K562 (cell line): ENCODE measurements around the gene GBF1. TPM values are rescaled to one million over a fixed set of nuclear protein-coding genes. Genes with fewer than 3 reads are reported as not detected.

Experiments
- ATAC-seq: fragments of 200-7000 bp; cut with Tn5 transposase; 3 replicates; pipeline ENCODE4 v1.9.1; 2020; ENCODE audit warnings: moderate library complexity
- BruUV-seq: library from RNA; stranded (reverse); fragments of 400-500 nt; replicated peaks from 2 replicates; lab custom pipeline; 2021; lab: Mats Ljungman, UMichigan
- CTCF ChIA-PET: fragments of 300-600 bp; formaldehyde crosslinking; extraction: SDS; loops from one replicate; lab custom pipeline; 2021; ENCODE audit warnings: low intra/inter-chr PET ratio; lab: Yijun Ruan, JAX
- POLR2A ChIA-PET: fragments of 300-600, 350-650 bp; sonication (Branson Sonifier 250); formaldehyde crosslinking; extraction: SDS; loops from one replicate; lab custom pipeline; 2021; ENCODE audit warnings: antibody characterized with exemption, inconsistent platforms; lab: Yijun Ruan, JAX
- DNase-seq, 4 experiments: peaks; one replicate each; pipeline versions ENCODE4 v3.0.0 to v3.0.0-alpha.2; 2011 to 2018; ENCODE audit warnings: low spot score in 3 of 4, mixed read lengths in 3 of 4; ENCODE audit errors: extremely low read depth in 1 of 4
- FAIRE-seq: peaks from 2 replicates; lab custom pipeline; 2011; peaks lifted over from hg19 to GRCh38; lab: Jason Lieb, UNC
- H2AFZ ChIP-seq: 2 replicates; pipeline ENCODE4 v1.6.0; 2011; ENCODE audit warnings: low read depth, low read length, control low read depth, inconsistent platforms
- H3K27ac ChIP-seq: fragments of 200-600 bp; 3 replicates; pipeline ENCODE4 v1.8.0; 2011; ENCODE audit warnings: low read depth, mild to moderate bottlenecking, control low read depth, inconsistent platforms, low read length, moderate library complexity, mixed read lengths; ENCODE audit errors: extremely low read depth
- H3K27me3 ChIP-seq, 2 experiments: fragments of 300-600 bp in 1 of 2; 2 replicates in 1 of 2; 3 replicates in 1 of 2; pipeline versions ENCODE4 v1.6.0 to v1.8.0; 2011; ENCODE audit warnings: inconsistent platforms in 2 of 2, low read length in 2 of 2, mild to moderate bottlenecking in 1 of 2, mixed read lengths in 1 of 2, moderate library complexity in 1 of 2; ENCODE audit not compliant: control insufficient read depth in 2 of 2, insufficient read depth in 2 of 2
- H3K36me3 ChIP-seq: fragments of 300-600 bp; 3 replicates; pipeline ENCODE4 v1.8.0; 2011; ENCODE audit warnings: mild to moderate bottlenecking, low read length, inconsistent platforms; ENCODE audit not compliant: control insufficient read depth, insufficient read depth
- H3K4me1 ChIP-seq, 2 experiments: fragments of 200-600 bp in 1 of 2; replicated peaks in 1 of 2; 2 replicates in 1 of 2; 3 replicates in 1 of 2; pipeline versions ENCODE4 v1.5.1 to v1.8.0; 2011; ENCODE audit warnings: inconsistent platforms in 2 of 2, low read length in 2 of 2, mild to moderate bottlenecking in 1 of 2, mixed read lengths in 1 of 2, moderate library complexity in 1 of 2; ENCODE audit not compliant: control insufficient read depth in 2 of 2, insufficient read depth in 2 of 2
- H3K4me2 ChIP-seq: 2 replicates; pipeline ENCODE4 v1.6.1; 2011; ENCODE audit warnings: low read length, control low read depth, inconsistent platforms, mixed read lengths; ENCODE audit not compliant: insufficient read depth
- H3K4me3 ChIP-seq: fragments of 200-600 bp; sonication (generic), shearing (Covaris generic); 2 replicates; pipeline ENCODE4 v1.5.1; 2016; ENCODE audit warnings: control low read depth, inconsistent platforms
- H3K79me2 ChIP-seq: fragments of 200-600 bp; 3 replicates; pipeline ENCODE4 v1.8.0; 2011; ENCODE audit warnings: low read length, inconsistent platforms; ENCODE audit not compliant: control insufficient read depth, insufficient read depth
- H3K9ac ChIP-seq, 2 experiments: 2 replicates each; pipeline versions ENCODE4 v1.6.0 to v1.6.1; 2011; ENCODE audit warnings: low read depth in 2 of 2, low read length in 2 of 2, control low read depth in 1 of 2, inconsistent platforms in 1 of 2, mild to moderate bottlenecking in 1 of 2, mixed read lengths in 1 of 2; ENCODE audit not compliant: insufficient read depth in 1 of 2
- H3K9me1 ChIP-seq: one replicate; pipeline ENCODE4 v1.6.0; 2011; ENCODE audit warnings: inconsistent platforms, mild to moderate bottlenecking, low read length, moderate library complexity; ENCODE audit not compliant: control insufficient read depth, insufficient read depth
- H3K9me3 ChIP-seq: replicated peaks from 2 replicates; pipeline ENCODE4 v1.5.1; 2011; ENCODE audit warnings: low read depth, low read length, inconsistent platforms; ENCODE audit not compliant: control insufficient read depth, insufficient read depth
- H4K20me1 ChIP-seq: replicated peaks from 2 replicates; pipeline ENCODE4 v1.6.1; 2011; ENCODE audit warnings: low read length, inconsistent platforms, mixed read lengths; ENCODE audit not compliant: control insufficient read depth, insufficient read depth
- CBX8 ChIP-seq: fragments of 200-600 bp; sonication (generic); IDR thresholded peaks from 2 replicates; pipeline ENCODE4 v1.6.1; 2012; ENCODE audit warnings: borderline replicate concordance, mixed run types, low read depth, mild to moderate bottlenecking, moderate library complexity, mixed read lengths, low read length, control low read depth, inconsistent platforms; ENCODE audit not compliant: poor library complexity, severe bottlenecking; ENCODE audit errors: extremely low read depth
- ESRRA ChIP-seq: fragments of 450-650 bp; IDR thresholded peaks from 2 replicates; pipeline ENCODE4 v1.6.1; 2014; ENCODE audit warnings: low read depth, mild to moderate bottlenecking, moderate library complexity, borderline replicate concordance
- FOSL1 ChIP-seq: fragments of 200-800 bp; sonication (Bioruptor generic); conservative IDR thresholded peaks from 2 replicates; pipeline ENCODE4 v1.6.1; 2016; ENCODE audit warnings: missing genetic modification characterization, missing compliant biosample characterization
- HDAC2 ChIP-seq: fragments of 450-650 bp; IDR thresholded peaks from 2 replicates; pipeline ENCODE4 v1.6.1; 2016; ENCODE audit warnings: mild to moderate bottlenecking
- HMBOX1 ChIP-seq: sonication (generic); IDR thresholded peaks from 2 replicates; pipeline ENCODE4 v1.6.1; 2016
- ID3 ChIP-seq, 2 experiments: fragments of 250-450 bp in 1 of 2; fragments of 450-650 bp in 1 of 2; sonication (Bioruptor Pico) in 1 of 2; IDR thresholded peaks; 2 replicates each; pipeline versions ENCODE4 v1.6.1 to v1.8.0; 2016 to 2021; ENCODE audit warnings: mild to moderate bottlenecking in 2 of 2, moderate library complexity in 2 of 2, missing compliant biosample characterization in 1 of 2, missing genetic modification characterization in 1 of 2
- IRF1 ChIP-seq: sonication (generic); formaldehyde crosslinking; IDR thresholded peaks from 2 replicates; pipeline ENCODE4 v1.8.0; 2022; ENCODE audit warnings: missing genetic modification reagents, mild to moderate bottlenecking, borderline replicate concordance
- IRF2 ChIP-seq: sonication (generic); formaldehyde crosslinking; IDR thresholded peaks from 2 replicates; pipeline ENCODE4 v1.8.1; 2022; ENCODE audit warnings: mild to moderate bottlenecking, missing genetic modification reagents
- KAT7 ChIP-seq: sonication (generic); formaldehyde crosslinking; IDR thresholded peaks from 2 replicates; pipeline ENCODE4 v1.8.0; 2022; ENCODE audit warnings: missing genetic modification reagents, mild to moderate bottlenecking, borderline replicate concordance
- KAT8 ChIP-seq: fragments of 450-650 bp; IDR thresholded peaks from 2 replicates; pipeline ENCODE4 v1.6.1; 2016; ENCODE audit warnings: low read depth, mild to moderate bottlenecking
- KHSRP ChIP-seq: fragments of 450-650 bp; IDR thresholded peaks from 2 replicates; pipeline ENCODE4 v1.6.1; 2017
- NFIX ChIP-seq: fragments of 250-450 bp; sonication (Bioruptor Pico); IDR thresholded peaks from 2 replicates; pipeline ENCODE4 v1.4.0; 2020; ENCODE audit warnings: low read depth, mild to moderate bottlenecking, moderate library complexity
- TEAD1 ChIP-seq, 2 experiments: fragments of 450-650 bp in 1 of 2; sonication (generic) in 1 of 2; formaldehyde crosslinking; IDR thresholded peaks; 2 replicates each; pipeline versions ENCODE4 v1.4.0 to v1.8.0; 2020 to 2022; ENCODE audit warnings: mild to moderate bottlenecking in 2 of 2, missing genetic modification reagents in 1 of 2
- ZBTB34 ChIP-seq: fragments of 250-450 bp; sonication (Bioruptor Pico); IDR thresholded peaks from 2 replicates; pipeline ENCODE4 v1.8.0; 2021; ENCODE audit warnings: mild to moderate bottlenecking, moderate library complexity
- ZC3H8 ChIP-seq: fragments of 450-650 bp; IDR thresholded peaks from 2 replicates; pipeline ENCODE4 v1.6.1; 2017
- ZNF134 ChIP-seq: fragments of 250-450 bp; sonication (Bioruptor Pico); conservative IDR thresholded peaks from 2 replicates; pipeline ENCODE4 v1.4.0; 2020
- ZNF668 ChIP-seq: fragments of 250-450 bp; sonication (Bioruptor Pico); IDR thresholded peaks from 2 replicates; pipeline ENCODE4 v1.8.0; 2022; ENCODE audit warnings: mild to moderate bottlenecking, inconsistent platforms
- ZNF830 ChIP-seq: fragments of 250-450 bp; sonication (Bioruptor Pico); IDR thresholded peaks from 2 replicates; pipeline ENCODE4 v1.5.0; 2021; ENCODE audit warnings: mild to moderate bottlenecking
- WGBS: fragments of 100-300 bp; shearing (Covaris generic); methylation state at CpG from one replicate; pipeline ENCODE4 v1.1.6; 2016; ENCODE audit warnings: low coverage, mixed read lengths; ENCODE audit not compliant: insufficient coverage; ENCODE audit errors: missing lambda C conversion rate; 5-methylcytosine and 5-hydroxymethylcytosine counted together
- in situ Hi-C: fragments of 300-500 bp; cut with MboI; formaldehyde crosslinking; loops from 4 replicates; pipeline ENCODE4 v1.15.0; 2018; ENCODE audit warnings: inconsistent platforms, mixed read lengths
- intact Hi-C: fragments of 100-400 bp; cut with micrococcal nuclease; formaldehyde crosslinking; loops from 2 replicates; pipeline ENCODE4 v1.14.2; 2022
- polyA plus RNA-seq, 8 experiments: library from polyadenylated mRNA; depleted of rRNA in 4 of 8; stranded (reverse) in 5 of 8; unstranded in 3 of 8; fragments of >200 nt; fragmentation: Nextera tagmentation in 2 of 8; fragmentation: Illumina TruSeq in 1 of 8; extraction: Ambion mirVana in 2 of 8; extraction: Trizol in 1 of 8; gene quantifications; 2 replicates each; pipeline versions ENCODE4 v1.2.1 to v1.2.3, GENCODE V29; 2011 to 2014; ENCODE audit warnings: inconsistent platforms in 1 of 8, missing spikeins in 1 of 8
- total RNA-seq, 7 experiments: library from RNA; depleted of rRNA in 6 of 7; stranded (reverse); fragments of >200 nt in 6 of 7; fragmentation: Illumina TruSeq in 2 of 7; extraction: Trizol in 2 of 7; gene quantifications; 2 replicates each; pipeline versions ENCODE4 v1.2.1 to v1.2.3, GENCODE V29; 2011 to 2021; ENCODE audit warnings: low replicate concordance in 1 of 7

The GBF1 gene
- total and polyA plus RNA-seq, 9 of the 15 experiments (the other 6 are each of a cell fraction or from before 2014, with no cell fraction given) = 0.69 to 28.0 (median 10.3) TPM

GRCh38 chr10:102420714-102421506 lies 175.6 kb downstream of the GBF1 start, which contains the start of gene FBXL15:
Gene FBXL15, plus strand, starts transcription at chr10:102420836. Its CDS starts 294 bp downstream, at chr10:102421130.
- peak; percentile 76 to 96 (median 84) for DNase-seq
- ATAC-seq = peak; percentile 72
- no TSS peak for BruUV-seq
- H3K9me1 ChIP-seq = no peaks in the 10 kb centered on the region
- peak within 1 kb of the TSS; percentile 74 for H3K4me2 ChIP-seq
- peak; percentile 97 for FAIRE-seq
- intact Hi-C loops (loop anchor here (1.0 to 5.0 kb wide), 2 partner anchors 26 to 41 kb away; partner anchors contain the start of gene NFKB2), in situ Hi-C loops (no loop called here)
- no peaks in the 10 kb centered on the region for H3K27me3 ChIP-seq
- peak within 1 kb of the TSS; percentile 93 for H3K4me3 ChIP-seq
- peaks cover 17% of the 10 kb centered on the region; the same call in 2 of the 3 replicates for H3K36me3 ChIP-seq
- WGBS = 0% methylated on average over 49 of the region's 66 CpGs
- H3K4me1 ChIP-seq = peaks cover 12 to 59% of the 10 kb centered on the region in 2 experiments; a peak in 4 of 5 replicates
- peak within 1 kb of the TSS; percentile 65 to 96 for H3K9ac ChIP-seq
- no peaks in the 10 kb centered on the region for H3K9me3 ChIP-seq
- POLR2A ChIA-PET = interaction anchor here (0.6 to 5.3 kb wide), 14 partner anchors 10 to 925 kb away, joined by 3 to 34 read pairs (median 4); partner anchors contain the start of genes C10orf95, CUEDC2, GBF1 and PITX3
- H3K79me2 ChIP-seq = peaks cover 25% of the 10 kb centered on the region
- H2AFZ ChIP-seq = peak within 1 kb of the TSS; percentile 87
- CTCF ChIA-PET = no interaction called here
- H4K20me1 ChIP-seq = no peaks in the 10 kb centered on the region
- peak within 1 kb of the TSS; percentile 80 for H3K27ac ChIP-seq
- no peak for TF ChIP-seq KAT8
- no peak for TF ChIP-seq ID3 (CRISPR knock-in tag; IDR thresholded peaks at IDR 0.05)
- TF ChIP-seq ID3 (tag; IDR thresholded peaks at IDR 0.05) = peak; percentile 46; the same call in 1 of the 2 replicates
- TF ChIP-seq CBX8 = no peak
- no peak for TF ChIP-seq ZC3H8
- TF ChIP-seq ZNF668 (CRISPR knock-in tag) = no peak
- TF ChIP-seq IRF2 (CRISPR knock-in tag) = no peak
- no peak for TF ChIP-seq HMBOX1
- TF ChIP-seq ZNF830 = no peak
- TF ChIP-seq ZBTB34 (CRISPR knock-in tag) = no peak
- peak in 1 of 2 experiments; percentile 32; a peak in 2 of 4 replicates for TF ChIP-seq TEAD1 (CRISPR knock-in tag; IDR thresholded peaks at IDR 0.05)
- no peak for TF ChIP-seq ZNF134 (CRISPR knock-in tag)
- no peak for TF ChIP-seq FOSL1 (tag)
- 0 out of 2 replicates have a peak, but pooled peaks have one; percentile 66 for TF ChIP-seq HDAC2
- no peak for TF ChIP-seq NFIX (CRISPR knock-in tag)
- TF ChIP-seq KHSRP = no peak
- TF ChIP-seq IRF1 = no peak
- TF ChIP-seq KAT7 (CRISPR knock-in tag) = no peak
- TF ChIP-seq ESRRA = peak; percentile 47
